GM19351 (cell line): ENCODE measurements around the gene LRCOL1.

ENCODE experiments used
- ATAC-seq: cut with Tn5 transposase; IDR thresholded peaks from one replicate; pipeline ENCODE4 v1.9.1; 2021; ENCODE audit warnings: mild to moderate bottlenecking, moderate library complexity; ENCODE audit not compliant: unreplicated experiment

The LRCOL1 gene

GRCh38 chr12:132610051-132610759, at the start of gene LRCOL1:
Gene LRCOL1, minus strand, starts transcription at chr12:132610582. Its CDS starts 4,331 bp downstream, at chr12:132606251.
- no peak for ATAC-seq

GRCh38 chr12:132660052-132660451, 49.7 kb upstream of the LRCOL1 start:
- ATAC-seq, result no peak

GRCh38 chr12:132659146-132659545, 48.8 kb upstream of the LRCOL1 start:
- ATAC-seq, result no peak

GRCh38 chr12:132658149-132658894, 47.9 kb upstream of the LRCOL1 start:
- ATAC-seq, result no peak

DNA sequence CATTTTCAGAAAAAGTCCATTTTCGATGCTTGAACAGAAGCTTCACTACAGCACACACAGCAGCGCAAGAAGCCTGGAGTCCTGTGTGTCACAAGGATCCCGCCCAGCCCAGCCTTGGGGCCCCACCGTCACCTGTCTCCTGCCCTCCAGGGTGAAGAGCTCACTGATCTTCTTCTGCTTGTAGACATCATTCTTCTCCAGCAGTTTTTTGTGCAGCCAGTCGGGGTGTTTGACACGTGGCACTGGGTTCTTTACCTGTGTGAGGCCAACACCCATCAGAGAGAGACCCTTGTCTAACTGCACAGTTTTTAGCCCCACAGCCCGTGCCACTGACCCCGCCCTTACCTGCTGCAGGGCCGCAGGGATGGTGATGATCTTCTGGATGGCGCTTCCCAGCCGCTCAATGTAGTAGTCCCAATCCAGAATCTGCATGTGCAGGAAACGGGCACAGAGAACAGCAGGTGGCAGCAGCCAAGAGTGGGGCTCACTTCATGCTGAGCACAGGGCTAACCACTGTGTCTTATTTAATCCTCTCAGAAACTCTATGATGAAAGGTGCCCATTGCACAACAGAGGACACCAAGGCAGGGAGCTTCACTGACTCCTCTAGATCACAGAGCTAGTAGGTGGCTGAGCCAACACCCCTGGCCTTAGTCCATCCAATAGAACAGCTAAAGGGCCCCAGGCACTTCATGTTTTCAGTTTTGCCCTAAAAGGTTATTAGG, 46.8 kb upstream of the LRCOL1 start:
- no peak for ATAC-seq

- no peak for ATAC-seq
Observed at GRCh38 chr12:132653567-132654290, 43.3 kb upstream of the LRCOL1 start.

GRCh38 chr12:132651444-132652100, 41.2 kb upstream of the LRCOL1 start:
- no peak for ATAC-seq

GRCh38 chr12:132649226-132649945, 39.0 kb upstream of the LRCOL1 start:
- ATAC-seq, result no peak

- ATAC-seq, result no peak
Observed at GRCh38 chr12:132648616-132649225, 38.3 kb upstream of the LRCOL1 start.

GRCh38 chr12:132647858-132648257, 37.5 kb upstream of the LRCOL1 start:
- no peak for ATAC-seq

DNA sequence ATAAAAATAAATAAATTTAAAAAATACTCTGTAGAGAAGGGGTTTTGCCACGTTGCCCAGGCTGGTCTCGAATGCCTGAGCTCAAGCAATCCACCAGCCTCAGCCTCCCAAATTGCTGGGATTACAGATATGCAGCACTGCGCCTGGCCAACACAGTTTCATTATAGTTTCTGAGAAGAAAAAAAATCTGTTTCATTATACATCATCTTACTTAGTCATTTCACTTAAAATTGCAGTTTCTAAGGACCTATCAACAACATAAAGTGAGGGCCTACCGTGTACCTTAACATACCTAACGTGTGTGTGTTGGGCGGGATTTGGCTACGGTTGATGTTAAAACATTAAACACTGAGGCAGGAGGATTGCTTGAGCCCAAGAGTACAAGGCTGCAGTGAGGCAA, 36.5 kb upstream of the LRCOL1 start:
- no peak for ATAC-seq

- no peak for ATAC-seq
Observed at GRCh38 chr12:132642846-132643835, 32.8 kb upstream of the LRCOL1 start.

DNA sequence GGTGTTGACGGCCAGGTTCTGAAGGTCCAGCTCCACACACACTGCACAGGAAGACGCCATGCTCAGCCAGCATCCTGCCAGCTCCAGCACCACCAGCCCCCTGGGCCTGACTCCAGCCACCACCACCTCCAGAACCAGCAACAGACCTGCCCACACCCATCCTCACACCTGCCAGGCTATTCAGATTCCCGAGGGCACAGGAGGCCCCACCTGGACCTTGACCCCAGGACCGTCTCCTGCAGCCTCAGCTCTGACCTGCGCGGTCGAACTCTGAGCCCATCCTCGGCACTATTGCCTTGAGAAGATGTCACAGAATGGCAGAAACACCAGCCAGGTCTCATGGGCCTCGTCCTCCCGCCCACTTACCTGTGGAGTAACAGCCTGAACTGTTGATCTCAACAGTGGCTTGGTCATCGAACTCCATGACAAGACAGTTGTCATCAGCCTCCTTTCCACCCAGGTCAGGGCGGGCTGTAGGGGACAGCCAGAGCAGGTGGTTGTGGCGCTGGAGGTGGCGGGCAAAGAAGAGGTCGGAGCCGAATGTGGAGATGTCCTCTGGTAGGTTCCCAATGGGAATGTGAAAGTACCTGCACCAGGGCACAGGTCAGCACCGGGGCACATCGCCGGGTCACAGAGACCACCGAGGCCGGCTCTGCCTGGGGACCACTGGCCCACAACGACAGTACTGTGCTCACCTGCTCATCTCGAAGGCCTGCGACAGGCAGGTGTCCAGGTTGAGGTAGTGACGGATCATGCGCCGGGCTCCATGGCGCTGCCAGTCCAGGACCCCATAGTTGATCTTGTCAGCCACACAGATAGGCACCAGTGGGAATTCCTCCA, 31.6 kb upstream of the LRCOL1 start:
- ATAC-seq, result no peak

DNA sequence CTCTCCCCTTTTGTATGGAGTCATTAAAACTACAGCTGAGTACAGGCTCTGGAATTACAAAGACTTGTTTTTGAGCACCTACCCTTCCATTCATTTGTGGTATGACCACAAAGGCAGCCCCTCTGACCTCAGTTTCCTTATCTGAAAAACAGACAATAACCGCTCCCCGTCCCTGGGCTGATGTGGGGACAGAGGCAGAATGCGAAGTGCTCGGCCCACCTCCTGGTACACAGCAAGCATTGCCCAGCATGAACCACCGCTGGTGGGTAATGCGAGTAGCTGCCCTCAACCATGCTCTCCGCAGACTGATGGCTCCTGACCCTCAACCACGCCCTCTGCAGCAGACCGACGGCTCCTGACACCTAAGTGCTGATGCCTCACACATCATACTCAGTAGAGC, 30.6 kb upstream of the LRCOL1 start:
- no peak for ATAC-seq

DNA sequence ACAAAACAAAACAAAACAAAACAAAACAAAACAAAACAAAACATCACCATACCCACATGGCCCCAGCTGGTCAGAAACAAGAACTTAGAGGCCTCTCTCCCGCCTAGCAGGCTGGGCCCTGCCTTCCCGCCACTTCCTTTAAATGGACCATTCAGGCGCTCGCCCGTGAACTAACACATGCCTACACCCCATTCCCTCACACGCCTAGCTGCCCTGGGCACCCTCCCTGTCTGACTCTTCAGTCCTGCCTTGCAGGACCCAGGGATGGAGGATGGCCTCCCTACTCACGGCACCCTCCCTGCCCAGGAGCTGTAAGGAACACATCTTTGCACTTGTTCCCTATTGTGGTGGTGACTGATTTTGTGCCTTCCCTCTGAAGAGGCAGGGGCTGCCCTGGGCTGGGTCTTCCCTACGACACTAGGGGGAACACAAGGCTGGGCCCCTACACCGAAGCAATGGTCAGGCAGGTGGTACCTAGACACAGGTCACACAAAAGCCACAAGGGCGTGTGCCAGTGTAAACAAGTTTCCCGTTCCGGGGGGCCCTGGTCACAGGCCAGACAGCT, 29.7 kb upstream of the LRCOL1 start:
- ATAC-seq, result no peak

GRCh38 chr12:132638541-132639408, 28.4 kb upstream of the LRCOL1 start:
- no peak for ATAC-seq
